Renal pelvis (tissue), 12 donors: ENCODE data around the gene DUXB. TPM values are rescaled to one million over a fixed set of nuclear protein-coding genes. Genes with fewer than 3 reads are reported as not detected.

Source experiments
- DNase-seq: peaks from one replicate; pipeline ENCODE4 v3.0.0-alpha.2; 2013
- long read RNA-seq, 16 experiments: transcript quantifications; one replicate each; lab custom pipeline, GENCODE V29; 2026
- polyA plus RNA-seq, 3 donors: library from polyadenylated mRNA; unstranded; fragments of 120-200 nt; gene quantifications; one replicate each; pipeline ENCODE4 v1.2.1, GENCODE V29; 2013; ENCODE audit not compliant: insufficient read length in 3 of 3

DUXB gene, protein sequence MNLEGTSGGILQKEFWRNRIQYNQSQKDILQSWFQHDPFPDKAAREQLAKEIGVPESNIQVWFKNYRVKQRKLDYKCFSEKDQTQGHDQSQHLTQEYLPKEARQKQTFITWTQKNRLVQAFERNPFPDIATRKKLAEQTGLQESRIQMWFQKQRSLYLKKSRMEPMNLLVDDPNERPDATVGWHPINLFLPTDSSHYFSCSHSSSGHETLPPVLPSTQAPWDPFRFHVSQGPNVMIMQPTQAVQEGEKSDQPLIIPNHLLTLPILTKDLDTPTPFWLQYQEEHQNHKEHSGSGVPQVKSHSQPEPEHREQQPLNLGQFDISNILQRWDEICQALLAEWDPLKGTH
- polyA plus RNA-seq: under 1 TPM in 2 of 3 donors, not detected in 1; 0.21 to 0.28 TPM
- long read RNA-seq, donor 1: 0 reads
- long read RNA-seq, donor 2: 0 reads
- long read RNA-seq, donor 3: 0 reads
- long read RNA-seq, donor 4: 0 reads
- long read RNA-seq, donor 5: 0 reads
- long read RNA-seq, donor 6: 0 reads
- long read RNA-seq, donor 7: 0 reads
- long read RNA-seq, donor 8: 0 reads
- long read RNA-seq, donor 9: 0 reads
- long read RNA-seq, donor 10: 0 reads
- long read RNA-seq, donor 11: 0 reads
- long read RNA-seq, donor 12: 0 reads
- long read RNA-seq, donor 13: 0 reads
- long read RNA-seq, donor 14: 0 reads
- long read RNA-seq, donor 15: 0 reads
- long read RNA-seq, donor 16: 0 reads

DNA sequence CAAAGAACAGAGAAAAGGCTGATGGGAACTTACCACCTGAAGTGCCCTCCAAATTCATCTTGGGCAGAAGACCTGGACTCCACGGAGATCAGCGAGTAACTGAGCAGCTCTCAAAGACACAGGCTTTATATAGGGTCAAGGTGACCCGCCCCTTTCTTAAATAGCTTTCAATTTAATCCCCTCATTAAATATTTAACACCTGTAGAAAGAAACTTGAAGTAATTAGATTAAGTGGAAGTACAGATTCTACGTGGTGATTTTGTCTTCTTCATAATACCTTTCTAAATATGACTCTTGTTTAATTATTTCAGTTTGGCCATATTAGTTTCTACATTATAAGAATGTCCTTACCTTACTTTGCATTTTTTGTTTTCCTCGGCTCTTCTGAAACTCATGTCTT lies at the start of gene DUXB:
Gene DUXB (minus strand): TSS at position 101 of the 400 bp plus-strand sequence. CDS start 43 bp downstream, at position 58.
- no peak for DNase-seq

DNA sequence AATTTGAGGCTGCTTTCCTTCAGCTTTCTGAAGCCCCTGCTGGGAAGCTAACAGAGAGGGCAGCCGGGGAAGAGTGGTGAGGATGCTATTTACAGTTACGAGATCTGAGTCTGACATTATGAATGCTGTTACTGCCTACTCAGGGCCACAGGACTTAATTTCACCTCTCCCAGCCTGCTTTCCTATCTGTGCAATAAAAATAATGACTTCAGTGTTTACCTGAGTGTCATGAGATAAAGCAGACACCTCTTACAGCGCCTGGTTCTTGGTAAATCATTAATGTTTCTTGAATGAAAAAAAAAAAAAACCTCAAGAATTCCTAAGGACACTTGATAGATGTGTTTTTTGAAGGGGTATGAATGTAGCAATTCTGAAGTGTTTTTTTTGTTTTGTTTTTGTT lies 49.3 kb upstream of the DUXB start:
- DNase-seq: no peak

DNA sequence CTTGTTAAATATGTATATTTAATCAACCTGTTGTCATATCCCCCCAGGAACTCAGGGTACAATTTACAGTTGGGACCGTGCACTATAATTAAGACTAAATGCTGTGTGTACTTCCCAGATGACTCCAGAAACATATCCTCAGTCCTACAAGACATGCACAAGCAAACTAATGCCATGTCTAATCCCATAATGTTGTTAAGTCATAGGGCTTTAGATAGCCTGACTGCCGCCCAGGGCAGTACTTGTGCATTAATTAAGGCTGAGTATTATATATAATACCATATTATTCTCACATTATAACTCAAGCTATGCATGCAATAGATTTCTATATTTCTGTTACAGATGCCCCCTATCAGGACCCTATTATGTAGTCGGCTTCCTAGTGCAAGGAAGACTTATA lies 45.1 kb upstream of the DUXB start:
- no peak for DNase-seq

DNA sequence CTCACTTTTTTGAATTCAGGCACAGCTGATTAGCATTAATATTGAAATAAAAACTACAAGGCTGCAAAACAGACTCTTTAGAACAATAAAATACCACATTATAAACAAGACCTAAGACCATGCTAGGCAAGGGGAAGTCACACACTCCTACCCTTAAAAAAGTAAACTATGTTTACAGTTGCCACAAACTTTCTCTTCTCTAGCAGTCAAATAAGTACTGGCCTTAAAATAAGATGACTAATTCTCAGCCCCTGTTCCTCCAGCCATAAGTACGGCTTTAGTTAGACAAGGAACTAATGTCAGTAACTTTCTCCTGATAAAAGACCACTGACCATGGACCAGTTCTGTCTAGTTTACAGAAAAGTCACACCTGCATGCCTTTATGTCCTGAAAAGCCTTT lies 44.6 kb upstream of the DUXB start:
- DNase-seq: no peak

DNA sequence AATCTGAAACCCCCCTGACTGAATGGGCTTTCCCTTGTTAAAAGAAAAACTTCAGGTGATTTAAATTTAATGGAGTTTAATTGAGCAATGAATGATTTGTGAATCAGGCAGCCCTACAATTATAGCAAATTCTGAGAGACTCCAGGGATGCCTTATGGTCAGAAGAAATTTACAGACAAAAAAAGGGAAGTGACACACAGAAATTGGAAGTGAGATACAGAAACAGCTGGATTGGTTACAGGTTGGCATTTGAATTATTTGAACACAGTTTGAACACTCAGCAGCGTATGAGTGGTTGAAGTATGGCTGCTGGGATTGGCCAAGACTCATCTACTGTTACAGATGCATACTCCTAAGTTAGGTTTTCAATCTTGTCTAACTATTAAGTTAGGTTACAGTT lies 44.0 kb upstream of the DUXB start:
- no peak for DNase-seq

DNA sequence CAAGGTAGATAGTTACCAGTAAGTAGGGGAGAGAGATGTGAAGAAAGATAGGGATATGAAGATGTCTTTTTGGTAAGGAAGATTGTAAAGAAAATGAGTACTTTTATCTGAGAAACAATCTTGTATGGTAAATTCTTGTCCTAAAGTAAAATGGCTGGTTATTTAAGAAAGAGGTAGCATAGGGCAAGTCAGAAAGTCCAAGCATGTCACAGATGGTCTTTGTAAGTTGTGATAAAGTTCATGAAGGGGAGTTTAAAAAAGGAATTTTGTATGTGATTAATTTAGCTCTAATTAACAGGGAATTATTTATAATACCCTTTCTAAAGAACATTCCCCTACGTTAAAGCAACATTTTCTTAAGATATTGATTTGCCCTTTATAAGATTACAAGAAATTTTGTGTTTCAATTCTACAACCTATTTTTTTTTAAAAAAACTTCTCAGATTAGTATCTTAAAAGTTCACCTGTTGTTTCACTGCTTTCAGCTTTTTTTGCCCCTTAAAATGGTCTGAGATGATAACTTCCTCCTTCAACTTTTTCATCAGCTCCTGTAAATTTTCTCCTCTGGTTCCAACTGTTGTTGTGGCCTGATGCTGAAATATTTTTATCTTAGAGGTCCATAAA lies 41.3 kb upstream of the DUXB start:
- DNase-seq: no peak

DNA sequence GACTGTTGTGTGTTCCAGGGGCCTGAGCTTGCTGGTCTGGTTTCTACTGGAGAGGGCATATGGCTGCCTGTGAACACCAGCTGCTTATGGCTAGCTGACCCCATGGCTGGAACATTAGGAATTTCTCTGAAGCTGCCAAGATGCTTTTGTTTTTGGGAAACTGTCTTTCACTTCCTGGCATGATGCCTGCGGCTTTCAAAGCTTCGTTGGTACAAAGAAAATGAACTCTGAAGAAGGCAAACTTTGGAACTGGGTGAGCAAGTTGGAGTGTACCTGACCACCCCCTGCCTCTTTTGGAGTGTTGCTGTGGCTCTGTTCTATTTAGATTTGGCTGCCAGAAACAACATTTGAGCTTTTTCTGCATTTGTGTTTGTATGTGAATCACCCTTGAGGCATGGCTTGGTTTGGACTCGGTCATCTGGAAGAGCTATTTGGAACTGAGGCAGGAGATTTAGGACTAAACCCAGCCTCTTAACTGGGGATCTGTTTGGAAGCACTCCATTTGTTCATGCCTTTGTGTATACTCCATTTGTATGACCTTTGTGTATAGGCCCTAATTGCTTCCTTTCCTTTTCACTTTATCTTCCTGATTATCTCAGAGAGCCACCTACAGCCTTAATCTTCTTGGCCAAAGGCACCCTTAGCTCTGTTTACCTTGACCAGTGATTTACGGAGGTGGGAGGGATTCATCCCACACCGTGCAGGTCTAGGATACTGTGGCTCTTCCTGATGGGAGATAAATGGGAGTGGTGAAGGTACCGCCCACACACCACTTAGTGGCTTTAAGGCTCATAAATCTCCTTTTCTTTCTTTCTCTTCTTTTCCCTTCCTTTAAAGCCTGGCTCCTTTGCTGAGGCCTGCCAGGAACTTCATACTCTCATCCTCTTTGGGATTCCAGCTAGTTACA lies 32.3 kb upstream of the DUXB start:
- DNase-seq: peak; percentile 73

DNA sequence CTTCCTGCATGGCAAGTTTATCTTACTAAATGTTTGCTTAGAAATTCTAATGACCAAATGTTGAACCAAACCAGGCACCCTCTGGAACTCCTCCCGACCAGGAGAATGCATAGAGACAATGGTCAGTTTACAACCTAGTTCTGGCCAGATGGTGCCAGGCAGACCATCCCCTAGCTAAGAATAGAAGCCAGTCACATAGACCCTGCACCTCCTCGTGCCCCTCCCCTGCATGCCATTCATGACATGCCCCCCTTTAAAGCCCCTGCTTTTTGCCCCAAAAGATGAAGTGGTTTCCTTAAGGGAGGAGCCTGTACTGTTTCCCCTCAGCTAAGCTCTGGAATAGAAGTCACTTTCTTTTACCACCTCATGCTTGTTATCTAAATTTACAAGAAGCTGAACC lies 31.6 kb upstream of the DUXB start:
- no peak for DNase-seq

DNA sequence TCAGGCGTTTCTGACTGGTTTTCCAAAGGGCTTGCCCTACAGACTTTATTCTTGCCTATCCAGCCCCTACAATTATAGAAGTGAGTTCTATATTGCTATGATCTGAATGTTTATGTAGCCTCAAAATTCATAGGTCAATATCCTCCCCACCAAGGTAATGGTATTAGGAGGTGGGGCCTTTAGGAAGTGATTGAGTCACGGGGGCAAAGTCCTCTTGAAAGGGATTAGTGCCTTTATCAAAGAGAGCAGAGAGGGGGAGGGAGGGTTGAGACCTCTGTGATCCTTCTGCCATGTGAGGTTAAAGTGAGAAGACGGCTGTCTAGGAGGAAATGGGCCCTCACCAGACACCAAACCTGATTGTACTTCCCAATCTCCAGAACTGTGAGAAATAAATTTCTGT lies 26.0 kb upstream of the DUXB start:
- no peak for DNase-seq

DNA sequence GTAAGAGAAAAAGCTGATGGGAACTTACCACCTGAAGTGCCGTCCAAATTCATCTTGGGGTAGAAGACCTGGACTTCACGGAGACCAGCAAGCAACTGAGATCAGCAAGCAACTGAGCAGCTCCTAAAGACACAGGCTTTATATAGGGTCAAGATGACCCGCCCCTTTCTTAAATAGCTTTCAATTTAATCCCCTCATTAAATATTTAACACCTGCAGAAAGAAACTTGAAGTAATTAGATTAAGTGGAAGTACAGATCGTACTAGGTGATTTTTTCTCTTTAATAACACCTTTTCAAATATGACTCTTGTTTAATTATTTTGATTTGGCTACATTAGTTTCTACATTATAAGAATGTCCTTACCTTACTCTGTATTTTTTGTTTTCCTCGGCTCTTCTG lies 25.1 kb upstream of the DUXB start, which contains the start of gene CPHXL:
Gene CPHXL (minus strand): TSS at position 101 of the 400 bp plus-strand sequence. CDS start 48 bp downstream, at position 53.
- DNase-seq: no peak

DNA sequence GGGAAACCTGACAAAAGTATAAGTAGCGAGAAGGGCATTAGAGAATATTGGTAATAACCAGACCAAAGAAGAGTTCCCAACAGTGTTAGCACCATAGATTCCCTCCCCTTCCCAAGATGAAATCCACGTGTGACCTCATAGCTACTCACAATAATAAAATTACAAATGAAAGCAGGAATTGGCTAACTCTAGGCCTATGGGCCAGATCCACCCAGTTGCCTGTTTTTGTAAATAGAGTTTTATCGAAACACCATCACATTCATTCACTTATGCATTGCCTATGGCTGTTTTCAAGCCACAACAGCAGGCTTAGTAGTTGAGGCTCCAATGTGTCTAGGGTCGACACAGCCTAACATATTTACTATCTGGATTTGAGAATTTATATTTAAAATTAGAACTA lies 17.2 kb upstream of the DUXB start:
- DNase-seq: no peak

DNA sequence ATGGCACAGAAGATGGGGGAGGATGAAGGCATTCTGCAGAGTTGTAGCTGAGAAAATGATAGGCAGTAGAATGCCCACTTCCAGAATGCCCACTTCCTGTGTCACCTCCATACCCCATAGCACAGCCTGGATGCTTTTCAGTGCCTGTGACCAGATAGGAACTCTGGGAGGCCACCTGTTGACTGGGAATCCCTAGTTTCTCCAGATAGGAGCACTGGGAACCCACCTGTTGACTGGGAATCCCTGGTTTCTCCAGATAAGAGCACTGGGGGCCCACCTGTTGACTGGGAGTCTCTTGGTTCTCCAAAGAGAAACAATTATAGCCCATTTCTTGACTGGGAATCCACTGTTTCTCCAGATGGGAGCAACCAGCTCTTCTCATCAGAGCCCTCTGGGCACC lies 13.4 kb upstream of the DUXB start:
- no peak for DNase-seq

DNA sequence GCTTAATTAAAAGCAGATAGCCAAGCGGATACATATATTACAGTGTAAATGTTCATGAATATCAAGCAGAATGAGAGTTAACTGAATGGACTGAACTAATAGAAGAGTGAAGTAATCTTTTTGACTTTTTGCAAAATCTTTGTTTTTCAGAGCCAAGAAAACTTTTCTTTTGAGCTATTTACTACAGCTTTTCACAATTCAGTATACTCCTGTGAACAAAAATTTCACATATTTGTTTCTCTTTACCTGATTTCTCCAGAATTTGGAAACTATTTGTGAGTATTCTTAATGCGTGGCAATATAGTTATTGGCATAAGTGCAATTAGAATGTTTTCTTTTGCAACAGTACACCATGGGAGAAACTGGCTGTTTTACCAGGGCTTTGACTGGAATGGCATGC lies 9.1 kb upstream of the DUXB start:
- no peak for DNase-seq

DNA sequence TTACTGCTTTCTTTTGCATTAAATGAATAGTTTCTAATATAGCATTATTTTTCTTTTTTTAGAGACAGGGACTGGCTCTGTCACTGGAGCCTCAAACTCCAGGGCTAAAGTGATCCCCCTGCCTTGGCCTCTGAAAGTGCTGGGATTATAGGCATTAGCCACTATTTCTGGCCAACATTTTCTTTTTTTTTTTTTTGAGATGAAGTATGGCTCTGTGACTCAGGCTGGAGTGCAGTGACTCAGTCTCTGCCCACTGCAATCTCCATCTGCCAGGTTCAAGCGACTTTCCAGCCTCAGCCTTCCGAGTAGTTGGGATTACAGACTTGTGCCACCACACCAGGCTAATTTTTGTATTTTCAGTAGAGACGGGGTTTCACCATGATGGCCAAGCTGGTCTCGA lies 2.0 kb upstream of the DUXB start:
- DNase-seq: no peak

DNA sequence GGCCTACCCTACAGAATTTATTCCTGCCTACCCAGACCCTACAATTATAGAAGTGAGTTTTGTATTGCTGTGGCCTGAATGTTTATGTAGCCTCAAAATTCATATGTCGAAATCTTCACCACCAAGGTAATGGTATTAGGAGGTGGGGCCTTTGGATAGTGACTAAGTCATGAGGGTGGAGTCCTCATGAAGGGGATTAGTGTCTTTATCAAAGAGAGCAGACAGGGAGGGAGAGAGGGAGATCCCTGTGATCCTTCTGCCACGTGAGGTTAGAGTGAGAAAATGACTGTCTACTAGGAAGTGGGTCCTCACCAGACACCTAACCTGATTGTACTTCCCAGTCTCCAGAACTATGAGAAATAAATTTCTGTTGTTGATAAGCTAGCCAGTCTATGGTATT lies 981 bp upstream of the DUXB start:
- no peak for DNase-seq

DNA sequence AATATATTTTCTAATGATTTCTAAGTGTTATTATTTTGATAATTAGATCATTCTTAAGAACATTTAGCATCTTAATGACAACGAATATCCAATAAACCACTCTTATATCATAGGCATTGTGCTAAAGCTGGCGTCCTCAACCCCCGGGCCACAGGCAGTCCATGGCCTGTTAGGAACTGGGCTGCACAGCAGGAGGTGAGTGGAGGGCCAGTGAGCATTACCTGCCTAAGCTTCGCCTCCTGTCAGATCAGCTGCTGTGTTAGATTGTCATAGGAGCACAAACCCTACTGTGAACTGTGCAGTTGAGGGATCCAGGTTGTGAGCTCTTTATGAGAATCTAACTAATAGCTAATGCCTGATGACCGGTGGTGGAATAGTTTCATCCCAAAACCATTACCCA lies 3.7 kb downstream of the DUXB start:
- no peak for DNase-seq

DNA sequence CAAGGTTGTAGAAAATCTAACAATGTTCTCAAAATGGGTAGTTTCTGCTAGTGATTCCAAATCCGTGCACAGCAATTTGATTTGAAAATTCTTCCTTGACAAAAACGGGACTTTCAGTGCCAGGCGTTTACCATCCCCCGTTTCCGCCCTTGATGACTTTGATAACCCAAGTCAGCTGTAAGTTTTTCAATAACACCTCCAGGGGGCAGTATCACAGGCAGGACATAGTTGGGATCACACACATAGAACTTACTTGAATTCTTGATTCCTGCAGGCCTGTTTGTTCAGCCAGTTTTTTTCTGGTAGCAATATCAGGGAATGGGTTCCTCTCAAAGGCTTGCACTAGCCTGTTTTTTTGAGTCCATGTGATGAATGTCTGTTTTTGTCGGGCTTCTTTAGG lies 5.6 kb downstream of the DUXB start:
- no peak for DNase-seq

DNA sequence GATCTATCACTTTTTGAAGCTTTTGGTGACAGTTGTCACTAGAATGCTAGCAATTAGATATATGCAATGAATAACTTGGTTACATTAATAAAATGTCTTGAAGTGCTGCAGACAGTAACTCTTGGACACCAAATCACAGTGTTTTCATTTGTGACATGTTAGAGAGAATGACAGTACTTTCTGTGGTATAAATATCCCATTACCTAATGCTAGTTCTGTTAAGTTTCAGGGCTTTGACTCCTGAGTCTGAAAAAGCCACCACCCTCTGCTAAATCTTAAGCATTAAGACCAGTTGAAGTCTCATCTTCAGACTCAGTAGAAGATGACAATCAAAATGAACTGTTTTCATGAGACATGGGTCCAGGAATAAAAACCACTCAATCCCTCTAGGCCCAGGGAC lies 13.9 kb downstream of the DUXB start:
- DNase-seq: no peak

DNA sequence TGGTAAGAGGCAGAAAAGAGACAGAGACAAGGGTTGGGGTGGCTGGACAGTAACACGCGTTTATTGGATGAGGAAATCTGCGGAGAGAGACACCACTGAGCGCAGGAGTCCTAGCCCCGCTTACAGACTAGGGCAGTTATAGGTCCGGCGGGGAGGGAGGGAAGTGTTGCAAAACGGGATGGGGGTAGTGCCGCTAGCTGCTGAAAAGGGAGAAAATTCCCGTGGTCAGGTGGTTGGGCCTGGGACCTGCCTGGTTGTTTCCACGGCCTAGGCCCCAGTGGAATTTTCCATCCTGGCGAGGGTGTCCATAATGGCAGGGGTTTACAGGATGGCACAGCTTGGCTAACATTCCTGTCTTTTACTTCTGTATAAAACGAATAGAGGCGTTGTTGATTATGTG lies 19.0 kb downstream of the DUXB start:
- DNase-seq: no peak

DNA sequence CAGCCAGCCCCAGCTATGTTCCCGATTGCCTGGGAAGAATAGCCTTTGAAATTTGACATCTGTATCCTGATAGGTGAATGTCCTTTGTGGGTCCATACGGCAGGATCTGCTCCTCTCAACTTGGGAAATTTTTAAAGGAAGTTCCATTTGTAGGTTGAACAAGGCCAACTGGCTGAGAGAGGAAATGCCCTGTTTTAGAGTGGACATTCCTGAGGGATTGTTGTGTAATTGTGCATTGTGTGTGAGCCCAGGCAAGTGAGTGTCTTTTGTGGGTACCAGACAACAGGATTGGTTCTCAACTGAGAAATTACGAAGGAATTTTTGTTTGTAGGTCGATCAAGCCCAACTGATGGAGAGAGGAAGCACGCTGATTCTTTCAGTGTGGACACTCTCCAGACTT lies 21.9 kb downstream of the DUXB start:
- DNase-seq: no peak

DNA sequence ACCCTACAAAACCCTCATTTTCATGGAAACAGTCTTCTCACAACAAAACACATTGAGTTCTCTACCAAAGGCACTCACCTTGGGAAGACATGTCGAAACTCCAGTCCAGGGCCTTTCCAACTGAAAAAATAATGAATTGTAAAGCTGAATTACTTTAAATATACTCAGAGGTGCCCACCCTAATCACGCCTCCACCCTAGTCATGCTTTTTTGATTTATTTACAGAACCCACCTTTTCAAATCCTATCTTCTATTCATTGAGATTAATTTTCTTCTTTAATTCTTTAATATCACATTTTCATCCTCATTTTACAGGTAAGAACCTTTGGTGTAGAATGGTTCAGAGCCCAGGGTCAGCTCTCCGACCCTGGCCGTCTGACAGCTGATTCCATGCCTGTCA lies 24.4 kb downstream of the DUXB start, which contains the start of gene CPHXL2:
Gene CPHXL2 (minus strand): TSS at position 101 of the 400 bp plus-strand sequence. CDS start 10 bp downstream, at position 91.
- no peak for DNase-seq

DNA sequence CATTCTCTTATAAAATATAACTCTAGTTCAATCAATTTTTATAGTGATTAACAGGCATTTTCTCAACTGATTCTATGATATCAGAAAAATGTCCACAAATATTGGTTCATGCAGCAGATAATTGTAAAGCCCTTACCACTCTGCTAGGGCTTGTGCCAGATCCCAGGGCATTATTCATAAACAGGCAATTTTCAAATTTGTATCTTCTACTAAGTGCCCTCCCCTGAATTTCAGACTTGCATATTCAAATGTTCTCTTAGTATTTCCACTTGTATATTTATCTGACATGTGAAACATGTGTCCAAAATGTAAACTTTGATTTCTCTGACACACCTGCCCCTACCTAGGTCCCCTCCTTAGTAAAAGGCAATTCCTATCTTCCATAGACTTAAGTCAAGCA lies 33.8 kb downstream of the DUXB start:
- no peak for DNase-seq
